Measurements from ENCODE around the gene SPARCL1. TPM values are rescaled to one million over a fixed set of nuclear protein-coding genes. Genes with fewer than 3 reads are reported as not detected.
"Not testable (repeated sequence)": the region's sequence is repeated elsewhere in the genome, so short reads cannot be mapped to it uniquely, and the experiment has no call there.

SPARCL1 gene
- total RNA-seq, 2 donors from 2014 or later = 1,225 to 2,315 TPM

DNA sequence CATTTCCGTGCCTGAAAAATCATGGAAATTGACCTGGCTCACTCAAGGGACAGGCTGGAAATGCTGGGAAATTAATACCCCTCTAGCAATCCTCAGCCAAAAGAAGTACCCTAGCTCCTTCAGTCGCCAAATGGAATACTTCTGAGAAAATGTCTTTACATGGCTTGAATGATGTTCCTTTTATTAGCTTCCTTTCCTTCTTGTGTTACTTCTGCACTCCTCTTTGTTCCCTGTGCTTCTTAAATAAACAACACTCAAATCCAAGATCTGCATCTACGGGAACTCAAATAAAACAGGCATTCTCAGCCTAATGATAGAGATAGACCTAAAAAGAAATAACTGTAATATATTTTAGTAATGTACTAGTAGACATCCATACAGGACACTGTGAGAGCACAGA, 36.1 kb downstream of the SPARCL1 start:
- DNase-seq (ENCODE audit: low spot score) (no peak), ATAC-seq (ENCODE audit: insufficient number of reproducible peaks, low FRiP score, low read depth) (no peak)
- TF ChIP-seq, protein P1, sequence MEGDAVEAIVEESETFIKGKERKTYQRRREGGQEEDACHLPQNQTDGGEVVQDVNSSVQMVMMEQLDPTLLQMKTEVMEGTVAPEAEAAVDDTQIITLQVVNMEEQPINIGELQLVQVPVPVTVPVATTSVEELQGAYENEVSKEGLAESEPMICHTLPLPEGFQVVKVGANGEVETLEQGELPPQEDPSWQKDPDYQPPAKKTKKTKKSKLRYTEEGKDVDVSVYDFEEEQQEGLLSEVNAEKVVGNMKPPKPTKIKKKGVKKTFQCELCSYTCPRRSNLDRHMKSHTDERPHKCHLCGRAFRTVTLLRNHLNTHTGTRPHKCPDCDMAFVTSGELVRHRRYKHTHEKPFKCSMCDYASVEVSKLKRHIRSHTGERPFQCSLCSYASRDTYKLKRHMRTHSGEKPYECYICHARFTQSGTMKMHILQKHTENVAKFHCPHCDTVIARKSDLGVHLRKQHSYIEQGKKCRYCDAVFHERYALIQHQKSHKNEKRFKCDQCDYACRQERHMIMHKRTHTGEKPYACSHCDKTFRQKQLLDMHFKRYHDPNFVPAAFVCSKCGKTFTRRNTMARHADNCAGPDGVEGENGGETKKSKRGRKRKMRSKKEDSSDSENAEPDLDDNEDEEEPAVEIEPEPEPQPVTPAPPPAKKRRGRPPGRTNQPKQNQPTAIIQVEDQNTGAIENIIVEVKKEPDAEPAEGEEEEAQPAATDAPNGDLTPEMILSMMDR (IDR thresholded peaks at IDR 0.05) = no peak
- Histone ChIP-seq H3K36me3 (peaks cover 72% of the 10 kb centered on the region), H3K27me3 (replicated peaks; ENCODE audit: insufficient read depth) (no peaks in the 10 kb centered on the region), H3K27ac (peak overlapping the region; percentile 40 to 65), H3K9me3 (no peaks in the 10 kb centered on the region), H3K4me1 (ENCODE audit: control insufficient read depth in 1 of 2, low read depth in 2 of 2) (peaks cover 12 to 44% of the 10 kb centered on the region in 2 donors), H3K4me3 (no peak overlapping the region)

DNA sequence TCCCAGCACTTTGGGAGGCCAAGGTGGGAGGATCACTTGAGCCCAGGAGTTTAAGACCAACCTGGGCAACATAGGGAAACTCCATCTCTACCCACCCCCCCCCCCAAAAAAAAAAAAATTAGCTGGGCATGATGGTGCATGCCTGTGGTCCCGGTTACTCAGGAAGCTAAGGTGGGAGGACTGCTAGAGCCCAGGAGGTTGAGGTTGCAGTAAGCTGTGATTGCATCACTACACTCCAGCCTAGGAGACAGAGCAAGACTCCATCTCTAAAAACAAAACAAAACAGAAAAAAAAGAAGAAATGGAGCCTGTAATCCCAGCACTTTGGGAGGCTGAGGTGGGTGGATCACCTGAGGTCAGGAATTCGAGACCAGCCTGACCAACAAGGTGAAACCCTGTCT, 37.3 kb downstream of the SPARCL1 start:
- DNase-seq (ENCODE audit: low spot score); H3K9me3 ChIP-seq; ATAC-seq (ENCODE audit: insufficient number of reproducible peaks, low FRiP score, low read depth); H3K27me3 ChIP-seq (replicated peaks; ENCODE audit: insufficient read depth); H3K4me3 ChIP-seq: not testable (repeated sequence)
- peak overlapping the region; percentile 40 to 65 for H3K27ac ChIP-seq
- peaks cover 72% of the 10 kb centered on the region for H3K36me3 ChIP-seq
- peaks cover 12 to 33% of the 10 kb centered on the region in 2 donors for H3K4me1 ChIP-seq (ENCODE audit: control insufficient read depth in 1 of 2, low read depth in 2 of 2)

DNA sequence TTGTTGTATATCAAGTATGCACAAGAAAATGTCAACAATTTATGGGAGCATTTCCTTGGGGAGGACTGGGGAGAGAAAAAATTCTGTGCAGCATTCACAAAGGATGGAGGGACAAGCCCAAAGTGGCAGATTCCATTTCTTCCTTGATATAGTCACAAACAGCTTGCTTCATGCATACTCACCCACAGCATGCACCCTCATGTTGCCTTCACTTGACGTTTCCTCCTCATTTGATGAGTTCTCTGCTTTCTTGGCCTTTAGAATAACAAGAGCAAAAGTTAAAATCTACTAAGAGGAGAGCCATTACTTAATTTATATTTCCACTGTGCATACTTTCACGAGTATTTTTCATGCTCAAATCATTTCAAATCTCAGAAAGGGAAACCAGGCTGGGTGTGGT, 37.7 kb downstream of the SPARCL1 start:
- no peaks in the 10 kb centered on the region for H3K27me3 ChIP-seq (replicated peaks; ENCODE audit: insufficient read depth)
- no peaks in the 10 kb centered on the region for H3K9me3 ChIP-seq
- no peak for DNase-seq (ENCODE audit: low spot score)
- no peak for ATAC-seq (ENCODE audit: insufficient number of reproducible peaks, low FRiP score, low read depth)
- H3K27ac ChIP-seq = no peak overlapping the region
- H3K36me3 ChIP-seq = peaks cover 72% of the 10 kb centered on the region
- no peak overlapping the region for H3K4me3 ChIP-seq
- TF ChIP-seq, protein P1 (IDR thresholded peaks at IDR 0.05) = no peak
- H3K4me1 ChIP-seq (ENCODE audit: control insufficient read depth in 1 of 2, low read depth in 2 of 2) = peaks cover 12 to 33% of the 10 kb centered on the region in 2 donors

DNA sequence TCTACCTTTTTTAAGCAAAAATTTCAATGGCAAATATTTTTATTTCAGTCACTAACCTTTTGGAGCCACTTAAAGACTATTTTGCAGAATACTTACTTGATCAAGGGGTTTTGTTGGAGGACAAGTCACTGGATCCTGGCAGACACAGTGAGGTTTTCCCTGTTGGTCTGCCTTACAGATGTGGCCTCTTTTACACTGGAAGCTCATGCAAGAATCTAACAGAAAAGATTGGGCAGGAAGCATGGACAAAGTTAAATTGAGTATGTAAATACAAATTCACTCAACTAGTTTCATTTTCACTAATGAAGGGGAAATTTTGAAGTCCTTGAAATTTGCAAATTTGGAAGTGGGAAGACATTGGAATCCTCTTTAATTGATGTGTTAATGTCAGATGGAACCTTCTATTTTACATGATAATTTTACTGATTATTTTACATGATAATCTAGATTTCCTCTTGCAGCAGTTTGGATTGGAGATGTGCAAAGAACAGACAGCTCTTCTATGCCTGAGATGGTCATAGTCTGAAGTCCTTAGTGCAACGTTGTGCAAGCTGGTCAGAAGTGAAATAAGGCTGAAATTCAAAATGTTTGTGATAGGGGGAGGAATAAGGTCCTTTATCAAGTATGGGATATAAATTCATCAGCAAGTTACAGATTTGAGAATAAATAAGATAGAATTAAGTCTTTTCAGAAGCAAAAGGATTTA, 38.4 kb downstream of the SPARCL1 start:
- TF ChIP-seq, protein P1 (IDR thresholded peaks at IDR 0.05) = no peak
- H3K4me3 ChIP-seq = no peak overlapping the region
- peaks cover 12 to 33% of the 10 kb centered on the region in 2 donors for H3K4me1 ChIP-seq (ENCODE audit: control insufficient read depth in 1 of 2, low read depth in 2 of 2)
- H3K36me3 ChIP-seq = peaks cover 71% of the 10 kb centered on the region
- DNase-seq (ENCODE audit: low spot score) (no peak), ATAC-seq (ENCODE audit: insufficient number of reproducible peaks, low FRiP score, low read depth) (no peak)
- no peaks in the 10 kb centered on the region for H3K27me3 ChIP-seq (replicated peaks; ENCODE audit: insufficient read depth)
- H3K27ac ChIP-seq = peak overlapping the region in 1 of 2 donors; percentile 39
- H3K9me3 ChIP-seq = no peaks in the 10 kb centered on the region

DNA sequence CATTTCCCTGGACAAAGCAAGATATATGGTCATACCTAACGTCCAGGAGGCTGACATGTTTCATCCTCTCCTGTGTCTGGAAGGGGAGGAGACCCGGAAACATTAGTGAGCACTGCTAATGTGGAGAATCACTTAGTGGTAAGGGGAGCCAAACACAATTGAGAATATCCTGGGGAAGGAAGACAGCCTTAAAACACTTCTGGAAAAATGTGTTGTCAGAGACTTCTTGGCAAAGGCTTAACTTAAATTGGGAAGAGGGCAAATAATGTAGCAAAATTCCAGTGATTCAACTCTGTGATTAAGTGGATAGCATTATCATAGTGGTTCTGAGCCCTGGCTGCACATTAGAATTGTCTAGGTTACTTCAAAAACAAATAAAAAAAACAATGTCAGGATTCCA, 39.5 kb downstream of the SPARCL1 start:
- TF ChIP-seq, protein P1 (IDR thresholded peaks at IDR 0.05) = no peak
- DNase-seq (ENCODE audit: low spot score) = no peak
- Histone ChIP-seq H3K4me1 (ENCODE audit: control insufficient read depth in 1 of 2, low read depth in 2 of 2) (peaks cover 12 to 33% of the 10 kb centered on the region in 2 donors), H3K9me3 (no peaks in the 10 kb centered on the region), H3K27me3 (replicated peaks; ENCODE audit: insufficient read depth) (no peaks in the 10 kb centered on the region), H3K36me3 (peaks cover 62% of the 10 kb centered on the region), H3K4me3 (no peak overlapping the region), H3K27ac (peak overlapping the region in 1 of 2 donors; percentile 39)
- ATAC-seq (ENCODE audit: insufficient number of reproducible peaks, low FRiP score, low read depth) = no peak

DNA sequence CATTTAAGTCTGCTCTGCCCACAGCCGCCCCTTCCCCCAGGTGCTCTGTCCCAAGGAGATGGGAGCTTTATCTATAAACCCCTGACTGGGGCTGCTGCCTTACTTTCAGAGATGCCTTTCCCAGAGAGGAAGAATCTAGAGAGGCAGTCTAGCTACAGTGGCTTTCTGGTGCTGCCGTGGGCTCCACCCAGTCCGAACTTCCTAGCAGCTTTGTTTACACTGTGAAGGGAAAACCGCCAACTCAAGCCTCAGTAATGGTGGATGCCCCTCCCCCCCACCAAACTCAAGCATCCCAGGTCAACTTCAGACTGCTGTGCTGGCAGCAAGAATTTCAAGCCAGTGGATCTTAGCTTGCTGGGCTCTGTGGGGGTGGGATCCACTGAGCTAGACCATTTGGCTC, 40.5 kb downstream of the SPARCL1 start:
- not testable (repeated sequence) for H3K4me3 ChIP-seq; H3K9me3 ChIP-seq; DNase-seq (ENCODE audit: low spot score); H3K27me3 ChIP-seq (replicated peaks; ENCODE audit: insufficient read depth); ATAC-seq (ENCODE audit: insufficient number of reproducible peaks, low FRiP score, low read depth)
- Histone ChIP-seq H3K36me3 (peaks cover 53% of the 10 kb centered on the region), H3K27ac (peak overlapping the region in 1 of 2 donors; percentile 39), H3K4me1 (ENCODE audit: control insufficient read depth in 1 of 2, low read depth in 2 of 2) (peaks cover 11 to 23% of the 10 kb centered on the region in 2 donors)

DNA sequence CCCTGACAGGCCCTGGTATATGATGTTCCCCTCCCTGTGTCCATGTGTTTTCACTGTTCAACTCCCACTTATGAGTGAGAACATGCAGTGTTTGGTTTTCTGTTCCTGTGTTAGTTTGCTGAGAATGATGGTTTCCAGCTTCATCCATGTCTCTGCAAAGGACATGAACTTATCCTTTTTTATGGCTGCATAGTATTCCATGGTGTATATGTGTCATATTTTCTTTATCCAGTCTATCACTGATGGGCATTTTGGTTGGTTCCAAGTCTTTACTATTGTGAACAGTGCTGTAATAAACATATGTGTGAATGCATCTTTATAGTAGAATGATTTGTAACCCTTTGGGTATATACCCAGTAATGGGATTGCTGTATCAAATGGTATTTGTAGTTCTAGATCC, 45.9 kb downstream of the SPARCL1 start:
- H3K4me3 ChIP-seq; H3K4me1 ChIP-seq (ENCODE audit: control insufficient read depth in 1 of 2, low read depth in 2 of 2); ATAC-seq (ENCODE audit: insufficient number of reproducible peaks, low FRiP score, low read depth); H3K27me3 ChIP-seq (replicated peaks; ENCODE audit: insufficient read depth); H3K27ac ChIP-seq; DNase-seq (ENCODE audit: low spot score); H3K9me3 ChIP-seq: not testable (repeated sequence)
- peaks cover 48% of the 10 kb centered on the region for H3K36me3 ChIP-seq

Data from thoracic aorta (tissue), 2 donors.